K562 (cell line): ENCODE data around the gene LMCD1. TPM values are rescaled to one million over a fixed set of nuclear protein-coding genes. Genes with fewer than 3 reads are reported as not detected.

Source experiments
- ASH1L ChIP-seq: fragments of 450-650 bp; IDR thresholded peaks from 2 replicates; pipeline ENCODE4 v1.6.1; 2018; ENCODE audit warnings: borderline replicate concordance, mild to moderate bottlenecking, low read depth; ENCODE audit not compliant: partially characterized antibody
- E2F6 ChIP-seq, 2 experiments: IDR thresholded peaks; 2 replicates each; pipeline ENCODE4 v1.6.1; 2011; ENCODE audit warnings: borderline replicate concordance in 1 of 2, control low read depth in 1 of 2, low read depth in 1 of 2, low read length in 1 of 2, mild to moderate bottlenecking in 1 of 2, mixed read lengths in 1 of 2, moderate library complexity in 1 of 2; ENCODE audit not compliant: insufficient read depth in 1 of 2, insufficient read length in 1 of 2, poor library complexity in 1 of 2, severe bottlenecking in 1 of 2; ENCODE audit errors: extremely low read depth in 1 of 2
- FUS ChIP-seq: fragments of 200-400 bp; formaldehyde crosslinking; optimal IDR thresholded peaks from 2 replicates; pipeline ENCODE3; 2017; ENCODE audit warnings: low read depth, low read length
- MBD2 ChIP-seq: sonication (generic); IDR thresholded peaks from 2 replicates; pipeline ENCODE4 v1.6.1; 2016; ENCODE audit warnings: low read depth, borderline replicate concordance
- MGA ChIP-seq: fragments of 450-650 bp; IDR thresholded peaks from 2 replicates; pipeline ENCODE4 v1.6.1; 2016; ENCODE audit warnings: mild to moderate bottlenecking, moderate library complexity
- SMAD1 ChIP-seq: fragments of 150-350 bp; IDR thresholded peaks from 2 replicates; pipeline ENCODE4 v1.6.1; 2014; ENCODE audit warnings: low read length, low read depth; ENCODE audit not compliant: partially characterized antibody
- SOX6 ChIP-seq: fragments of 450-650 bp; IDR thresholded peaks from 2 replicates; pipeline ENCODE4 v1.6.1; 2014; ENCODE audit warnings: mild to moderate bottlenecking
- TEAD1 ChIP-seq, 2 experiments: fragments of 450-650 bp in 1 of 2; sonication (generic) in 1 of 2; formaldehyde crosslinking; IDR thresholded peaks; 2 replicates each; pipeline versions ENCODE4 v1.4.0 to v1.8.0; 2020 to 2022; ENCODE audit warnings: mild to moderate bottlenecking in 2 of 2, missing genetic modification reagents in 1 of 2
- ZBTB12 ChIP-seq: fragments of 250-450 bp; sonication (Bioruptor Pico); IDR thresholded peaks from 2 replicates; pipeline ENCODE4 v1.4.0; 2020
- ZBTB2 ChIP-seq: fragments of 450-650 bp; IDR thresholded peaks from 2 replicates; pipeline ENCODE4 v1.6.1; 2016; ENCODE audit warnings: antibody characterized with exemption
- polyA plus RNA-seq, 8 experiments: library from polyadenylated mRNA; depleted of rRNA in 4 of 8; stranded (reverse) in 5 of 8; unstranded in 3 of 8; fragments of >200 nt; fragmentation: Nextera tagmentation in 2 of 8; fragmentation: Illumina TruSeq in 1 of 8; extraction: Ambion mirVana in 2 of 8; extraction: Trizol in 1 of 8; gene quantifications; 2 replicates each; pipeline versions ENCODE4 v1.2.1 to v1.2.3, GENCODE V29; 2011 to 2014; ENCODE audit warnings: inconsistent platforms in 1 of 8, missing spikeins in 1 of 8
- total RNA-seq, 7 experiments: library from RNA; depleted of rRNA in 6 of 7; stranded (reverse); fragments of >200 nt in 6 of 7; fragmentation: Illumina TruSeq in 2 of 7; extraction: Trizol in 2 of 7; gene quantifications; 2 replicates each; pipeline versions ENCODE4 v1.2.1 to v1.2.3, GENCODE V29; 2011 to 2021; ENCODE audit warnings: low replicate concordance in 1 of 7

LMCD1 gene
- total and polyA plus RNA-seq, 9 of the 15 experiments (the other 6 are each of a cell fraction or from before 2014, with no cell fraction given): 0.60 TPM; not detected in 8

GRCh38 chr3:8501371-8502131 lies at the start of gene LMCD1 (continued):
- TF ChIP-seq MGA (peak; percentile 92), ZBTB12 (CRISPR knock-in tag) (peak; percentile 45; the same call in 1 of the 2 replicates), SOX6 (no peak), MBD2 (0 out of 2 replicates have a peak, but pooled peaks have one; percentile 40), ASH1L (peak; percentile 60), FUS (no peak), TEAD1 (CRISPR knock-in tag; IDR thresholded peaks at IDR 0.05) (0 out of 4 replicates have a peak, but pooled peaks of 1 of the 2 experiments have one; percentile 37), ZBTB2 (no peak), E2F6 (IDR thresholded peaks at IDR 0.05; ENCODE audit: borderline replicate concordance in 1 of 2, extremely low read depth in 1 of 2, insufficient read depth in 1 of 2, insufficient read length in 1 of 2, low read depth in 1 of 2, low read length in 1 of 2, poor library complexity in 1 of 2, severe bottlenecking in 1 of 2) (peak; percentile 79 to 90), SMAD1 (no peak)
